Central memory CD4-positive, alpha-beta T cell (primary cell): Measurements from ENCODE around the gene GCNT2.
"Not testable (repeated sequence)": the region's sequence is repeated elsewhere in the genome, so short reads cannot be mapped to it uniquely, and the experiment has no call there.

ENCODE experiments used
- DNase-seq: peaks from one replicate; pipeline ENCODE4 v3.0.0; 2022

GCNT2 gene

DNA sequence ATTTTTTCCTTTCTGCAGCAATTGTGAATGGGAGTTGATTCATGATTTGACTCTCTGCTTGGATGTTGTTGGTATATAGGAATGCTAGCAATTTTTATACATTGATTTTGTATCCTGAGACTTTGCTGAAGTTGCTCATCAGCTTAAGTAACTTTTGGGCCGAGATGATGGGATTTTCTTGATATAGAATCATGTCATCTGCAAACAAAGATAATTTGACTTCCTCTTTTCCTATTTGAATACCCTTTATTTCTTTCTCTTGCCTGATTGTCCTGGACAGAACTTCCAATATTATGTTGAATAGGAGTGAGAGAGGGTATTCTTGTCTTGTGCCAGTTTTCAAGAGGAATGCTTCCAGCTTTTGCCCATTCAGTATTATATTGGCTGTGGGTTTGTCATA lies 144.4 kb downstream of the GCNT2 start:
- DNase-seq = not testable (repeated sequence)

DNA sequence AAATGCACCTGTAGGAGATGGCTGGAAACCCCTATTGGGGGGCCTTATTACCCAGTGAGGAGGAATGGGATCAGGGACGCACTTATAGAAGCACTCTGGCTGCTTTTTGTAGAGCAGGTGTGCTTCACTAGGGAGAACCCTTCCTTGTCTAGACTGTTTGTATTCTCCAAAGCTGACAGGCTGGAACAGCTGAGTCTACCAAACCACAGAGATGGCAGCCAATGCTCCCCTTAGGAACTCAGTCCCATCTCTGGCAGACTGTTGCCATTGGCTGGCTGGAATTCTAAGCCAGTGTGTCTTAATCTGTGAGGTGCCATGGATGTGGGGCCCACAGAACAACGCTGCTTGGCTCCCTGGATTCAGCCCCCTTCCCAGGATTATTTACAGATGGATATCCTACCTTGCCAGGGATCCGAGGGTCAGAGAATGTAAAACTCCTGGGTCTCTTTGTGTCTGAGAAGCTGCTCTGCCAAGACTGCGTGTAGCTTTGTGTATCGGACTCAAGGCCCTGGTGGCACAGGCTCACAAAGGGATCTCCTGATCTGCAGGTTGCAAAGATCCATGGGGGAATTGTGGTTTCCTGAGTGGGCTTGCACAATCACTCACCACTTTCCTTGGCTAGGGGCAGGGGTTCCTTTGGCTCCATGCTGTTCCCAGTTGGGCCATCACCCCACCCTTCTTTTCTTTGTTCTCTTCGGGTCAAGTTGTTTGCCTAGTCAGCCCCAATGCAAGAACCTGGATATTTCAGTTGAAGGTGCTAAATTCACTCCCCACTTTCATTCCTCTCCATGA lies 147.2 kb downstream of the GCNT2 start:
- no peak for DNase-seq

DNA sequence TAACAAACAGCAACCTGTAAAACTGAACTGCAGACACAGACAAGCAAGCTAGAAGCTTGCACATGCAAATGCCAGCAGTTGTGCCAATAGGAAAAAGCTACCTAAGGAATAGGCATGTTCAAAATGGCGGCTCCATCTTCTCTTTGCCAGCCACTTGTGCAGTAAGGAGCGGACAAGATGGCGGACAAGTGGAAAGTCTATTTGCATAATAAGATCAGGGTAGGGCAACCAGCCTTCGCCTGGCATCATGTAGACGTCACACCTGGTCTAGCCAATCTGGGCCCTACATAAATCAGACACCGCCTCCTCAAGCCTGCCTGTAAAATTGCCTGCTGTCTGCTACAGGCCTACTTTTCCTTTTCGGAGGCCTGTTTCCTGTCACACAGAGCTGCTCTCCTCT lies 155.3 kb downstream of the GCNT2 start:
- DNase-seq = no peak

DNA sequence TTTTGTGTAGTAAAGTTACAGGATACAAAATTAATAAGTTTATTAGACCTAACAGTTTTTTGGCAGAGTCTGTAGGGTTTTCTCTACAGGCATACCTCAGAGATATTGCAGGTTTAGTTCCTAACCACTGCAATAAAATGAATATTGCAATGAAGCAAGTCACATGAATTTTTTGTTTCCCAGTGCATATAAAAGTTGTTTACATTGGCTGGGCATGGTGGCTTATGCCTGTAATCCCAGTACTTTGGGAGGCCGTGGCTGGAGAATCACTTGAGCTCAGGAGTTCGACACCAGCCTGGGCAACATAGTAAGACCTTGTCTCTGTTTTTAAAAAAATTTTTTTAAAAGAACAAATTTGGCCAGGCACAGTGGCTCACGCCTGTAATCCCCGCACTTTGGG lies 157.3 kb downstream of the GCNT2 start:
- DNase-seq = no peak
